T-helper 9 cell (primary cell): ENCODE data around the gene KCNIP2.
"Not testable (repeated sequence)": the region's sequence is repeated elsewhere in the genome, so short reads cannot be mapped to it uniquely, and the experiment has no call there.

Experiments
- DNase-seq: peaks from one replicate; pipeline ENCODE4 v3.0.0-alpha.2; 2020

Gene KCNIP2

DNA sequence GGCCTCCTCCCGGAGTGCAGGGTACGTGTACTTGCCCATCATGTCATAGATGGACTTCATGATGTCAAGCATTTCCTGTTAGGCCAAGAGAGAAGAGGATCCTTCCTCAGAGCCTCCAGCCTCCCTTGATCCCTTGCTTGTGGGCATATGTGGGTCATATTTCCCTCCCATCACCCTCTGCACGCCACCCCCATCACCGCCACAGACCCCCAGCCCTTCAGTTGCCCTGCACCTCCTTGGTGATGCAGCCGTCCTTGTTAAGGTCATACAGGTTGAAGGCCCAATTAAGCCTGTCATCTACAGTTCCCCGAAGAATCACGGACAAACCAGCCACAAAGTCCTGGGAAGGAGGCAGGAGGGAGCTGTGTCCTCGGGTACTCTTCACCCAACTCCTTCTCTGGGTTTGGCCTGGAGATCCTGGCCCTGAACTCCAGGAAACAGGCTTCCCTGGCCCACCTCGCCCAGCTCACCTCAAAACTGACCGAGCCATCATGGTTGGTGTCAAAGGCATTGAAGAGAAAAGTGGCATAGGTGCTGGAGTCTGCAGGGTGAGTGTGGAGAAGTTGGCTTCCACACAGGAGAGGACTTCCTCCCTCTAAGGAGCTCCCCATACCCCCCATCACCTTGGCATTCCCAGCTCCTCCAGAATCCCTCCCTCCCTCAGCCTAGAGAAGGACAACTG, 15.5 kb downstream of the KCNIP2 start:
- DNase-seq: no peak

DNA sequence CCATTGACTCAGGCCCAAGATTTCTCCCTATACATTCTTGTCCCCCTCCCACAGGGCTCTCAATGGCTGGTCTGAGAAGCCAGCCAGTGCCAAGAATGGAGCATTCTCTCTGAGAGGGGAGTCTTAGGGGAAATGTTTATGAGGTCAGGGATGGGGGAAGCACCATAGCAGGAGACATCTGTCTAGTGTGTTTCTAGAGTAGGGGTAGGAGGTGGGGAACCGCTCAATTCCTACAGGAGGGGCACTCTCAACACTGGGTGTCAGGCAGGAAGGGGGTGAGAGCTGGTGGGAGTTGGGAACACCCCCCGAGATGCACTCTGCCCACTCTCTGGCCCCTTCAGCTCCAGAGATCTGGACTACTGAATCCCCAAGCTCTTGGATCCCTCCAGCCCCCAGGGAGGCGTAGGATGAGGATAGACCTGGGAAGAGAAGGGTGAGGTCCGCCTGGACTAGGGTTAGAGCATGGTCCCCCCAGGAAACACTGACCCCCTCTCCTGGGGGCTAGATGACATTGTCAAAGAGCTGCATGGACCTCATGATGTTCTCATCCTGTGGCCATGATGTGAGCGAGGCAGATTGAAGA, 16.7 kb downstream of the KCNIP2 start:
- no peak for DNase-seq

GRCh38 chr10:101824736-101825135, 18.9 kb downstream of the KCNIP2 start:
- no peak for DNase-seq

GRCh38 chr10:101818872-101819633, 24.5 kb downstream of the KCNIP2 start:
- DNase-seq: peak; percentile 30

DNA sequence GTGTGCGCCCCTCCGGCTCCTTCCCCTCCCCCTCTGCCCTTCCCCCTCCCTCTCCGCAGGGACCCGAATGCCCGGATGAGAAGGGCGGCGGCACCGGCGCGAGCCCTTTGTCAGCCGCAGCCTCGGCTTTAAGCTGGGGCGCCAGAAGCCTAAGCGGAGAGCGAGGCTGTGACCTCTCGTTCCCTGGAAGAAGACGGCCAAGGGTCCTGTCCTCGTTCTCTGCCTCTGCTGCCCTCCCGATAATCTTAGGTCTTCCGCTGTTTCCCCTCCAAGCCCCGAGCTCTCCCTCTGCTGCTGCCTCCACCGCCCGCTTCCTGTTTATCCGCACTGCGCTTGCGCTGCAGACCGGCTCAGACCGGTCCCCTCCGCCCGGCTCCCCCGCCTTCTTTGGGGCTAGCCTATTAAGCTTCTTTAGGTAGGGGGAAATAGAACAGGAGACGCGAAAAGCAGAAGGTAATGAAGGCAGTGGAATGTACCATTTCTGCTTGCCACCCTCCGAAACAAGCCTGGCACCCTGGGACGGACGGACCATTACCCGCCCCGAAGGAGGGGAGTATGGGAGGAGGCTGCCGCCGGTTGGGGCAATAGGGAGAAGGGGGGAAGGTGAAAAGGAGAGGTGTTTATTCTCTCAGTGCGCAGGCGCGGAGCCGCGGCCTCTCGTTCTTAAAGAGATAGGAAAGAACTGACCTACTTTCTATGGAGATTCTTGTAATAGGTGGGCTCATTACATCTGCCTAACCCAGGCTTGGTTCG, 25.3 kb downstream of the KCNIP2 start, which contains the start of gene OGA:
Gene OGA (minus strand): TSS at position 326 of the 753 bp plus-strand sequence. CDS start 422 bp downstream, outside the sequence.
- peak; percentile 95 for DNase-seq

DNA sequence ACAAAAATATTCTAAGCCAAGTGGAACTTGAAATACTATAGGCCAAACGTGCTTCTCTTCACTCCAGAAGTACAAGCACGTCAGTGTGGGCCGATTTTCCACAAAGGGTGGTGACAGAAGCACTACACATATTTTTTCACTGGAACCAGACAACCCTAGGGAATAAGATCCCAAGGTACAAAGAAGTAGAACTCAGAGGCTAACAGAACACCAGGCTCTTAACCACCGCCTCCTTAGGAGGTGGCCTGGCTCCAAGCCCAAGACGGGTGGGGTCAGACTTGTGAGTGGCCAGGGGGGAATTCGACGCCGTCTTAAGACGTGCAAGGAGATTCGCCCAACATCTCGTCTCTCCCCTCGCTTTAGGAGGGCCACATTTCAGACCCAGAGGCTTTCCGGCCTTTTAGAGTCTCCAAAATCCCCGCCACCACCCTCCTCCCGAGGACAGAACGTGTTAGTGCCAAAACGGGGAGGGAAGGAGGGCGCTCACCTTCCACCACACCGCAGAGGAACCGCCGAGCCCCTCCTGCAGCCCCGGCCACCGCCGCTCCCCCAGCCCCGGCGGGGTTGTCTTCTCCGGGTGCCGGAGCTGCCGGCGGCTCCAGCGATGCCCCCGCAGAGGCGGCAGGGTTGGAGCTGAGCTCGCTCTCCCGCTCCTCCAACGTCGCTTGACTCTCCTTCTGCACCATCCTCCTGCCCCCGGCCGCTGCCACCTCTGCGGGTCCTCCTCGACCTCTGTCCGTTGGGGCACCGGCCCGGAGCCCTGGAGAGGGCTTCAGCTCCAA, 26.1 kb downstream of the KCNIP2 start:
- peak; percentile 39 for DNase-seq

DNA sequence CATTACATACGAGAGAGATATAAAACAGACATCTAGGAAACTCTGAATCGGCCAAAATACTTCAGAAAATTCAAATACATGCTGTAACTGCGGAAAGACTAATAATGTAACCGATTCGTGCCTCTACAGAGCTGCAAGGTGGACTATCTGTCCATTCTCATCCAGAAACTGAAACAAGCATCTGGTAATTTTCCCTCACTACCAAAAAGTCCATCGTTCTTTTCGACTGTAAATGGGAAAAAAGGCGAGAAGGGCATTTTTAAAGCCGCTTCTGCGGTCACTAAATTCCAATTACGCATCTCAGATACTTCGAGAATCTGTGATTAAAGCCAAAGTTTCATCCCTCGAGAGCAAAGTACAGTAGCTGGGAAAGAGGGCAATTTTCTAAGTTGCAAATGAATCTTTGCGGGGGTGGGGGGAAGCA, 26.7 kb downstream of the KCNIP2 start:
- DNase-seq: no peak

DNA sequence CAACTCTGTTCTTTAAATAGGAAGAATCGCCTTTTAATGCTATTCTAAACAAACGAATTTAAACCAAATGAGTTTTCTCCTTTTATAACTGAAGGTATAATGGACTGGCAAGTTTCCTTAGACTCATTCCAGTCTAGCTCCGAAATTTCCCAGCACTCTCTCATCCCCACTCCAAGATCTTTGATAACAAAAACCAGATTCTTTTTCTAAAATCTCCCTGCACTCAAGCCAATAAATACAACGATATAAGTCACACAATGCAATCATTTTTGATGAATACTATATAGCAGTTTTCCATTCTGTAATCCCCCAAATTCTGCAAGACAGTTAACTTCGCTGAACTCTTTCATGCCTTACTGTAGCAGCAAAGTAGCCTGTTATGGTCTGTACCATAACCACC, 27.2 kb downstream of the KCNIP2 start:
- no peak for DNase-seq

DNA sequence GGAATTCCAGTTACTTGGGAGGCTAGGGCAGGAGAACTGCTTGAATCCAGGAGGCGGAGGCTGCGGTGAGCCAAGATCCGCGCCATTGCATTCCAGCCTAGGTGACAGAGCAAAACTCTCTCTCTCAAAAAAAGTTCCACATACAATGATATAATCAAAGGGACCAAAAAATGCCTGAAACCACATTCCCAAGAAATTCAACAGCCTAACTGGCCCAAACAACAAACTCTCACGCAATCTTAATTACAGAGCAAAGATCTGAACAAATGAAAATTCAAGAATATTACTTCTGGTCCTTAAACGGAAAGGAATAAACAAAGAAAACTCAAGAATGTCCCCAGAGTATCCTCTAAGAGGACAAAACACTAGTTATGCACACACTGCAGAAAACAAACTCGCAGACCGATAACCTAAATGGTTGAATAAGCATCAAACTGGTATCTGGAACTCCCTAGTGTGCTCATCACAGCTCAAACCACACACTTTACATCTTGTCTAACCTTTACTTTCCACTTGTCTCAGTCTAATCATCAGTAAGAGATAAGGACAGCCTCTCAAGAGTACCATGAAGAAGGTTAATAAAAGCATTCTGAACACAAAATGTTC, 29.0 kb downstream of the KCNIP2 start:
- DNase-seq: no peak

- DNase-seq: no peak
These were observed 31.0 kb downstream of the KCNIP2 start for GRCh38 chr10:101812606-101813005.

- no peak for DNase-seq
These were observed 36.4 kb downstream of the KCNIP2 start for GRCh38 chr10:101807158-101807557.

GRCh38 chr10:101803511-101803910, 40.1 kb downstream of the KCNIP2 start:
- no peak for DNase-seq

DNA sequence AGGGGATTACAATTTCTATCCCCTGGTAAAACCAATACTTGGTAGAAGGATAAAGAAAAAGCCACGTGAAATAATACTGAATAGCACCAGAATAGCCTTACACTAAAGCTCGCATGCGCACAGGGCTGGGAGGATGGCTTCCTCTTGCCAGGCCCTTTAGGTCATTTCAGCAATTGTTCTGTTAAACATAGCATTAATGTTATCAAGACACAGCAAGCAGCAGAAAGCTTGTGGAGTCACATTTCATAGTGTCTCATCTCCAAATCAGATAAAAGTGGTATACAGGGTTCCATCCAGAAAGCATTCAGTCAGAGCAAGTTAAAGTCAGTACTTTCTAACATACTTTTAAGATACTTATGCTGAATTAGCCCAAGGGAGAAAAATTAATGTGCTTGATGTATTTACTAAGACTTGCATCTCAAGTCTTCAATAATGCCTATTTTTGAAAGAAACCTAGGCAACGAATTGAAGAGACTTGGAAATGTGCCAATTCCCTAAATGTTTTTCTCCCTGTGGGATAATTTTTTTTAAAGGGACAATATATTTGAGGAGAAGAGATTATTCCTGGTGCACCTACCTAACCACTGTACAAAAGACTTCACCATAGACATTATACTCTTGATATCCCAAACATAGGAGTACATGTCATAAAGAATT, 46.1 kb downstream of the KCNIP2 start:
- DNase-seq: no peak

GRCh38 chr10:101793526-101793925, 50.1 kb downstream of the KCNIP2 start:
- DNase-seq: no peak

DNA sequence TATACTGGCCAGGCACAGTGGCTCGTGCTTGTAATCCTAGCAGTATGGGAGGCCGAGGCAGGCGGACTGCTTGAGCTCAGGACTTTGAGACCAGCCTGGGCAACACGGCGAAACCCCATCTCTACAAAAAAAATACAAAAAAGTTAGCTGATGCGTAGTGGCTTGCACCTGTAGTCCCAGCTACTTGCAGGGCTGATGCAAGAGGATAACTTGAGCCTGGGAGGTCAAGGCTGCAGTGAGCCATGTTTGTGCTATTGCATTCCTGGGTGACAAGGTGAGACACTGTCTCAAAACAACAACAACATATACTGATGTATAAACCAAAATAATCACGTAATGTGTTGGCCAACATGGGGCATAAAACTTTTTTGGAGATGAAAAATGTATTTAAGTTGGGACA, 53.9 kb downstream of the KCNIP2 start:
- no peak for DNase-seq

- not testable (repeated sequence) for DNase-seq
These were observed 54.4 kb downstream of the KCNIP2 start for GRCh38 chr10:101789231-101789630.

DNA sequence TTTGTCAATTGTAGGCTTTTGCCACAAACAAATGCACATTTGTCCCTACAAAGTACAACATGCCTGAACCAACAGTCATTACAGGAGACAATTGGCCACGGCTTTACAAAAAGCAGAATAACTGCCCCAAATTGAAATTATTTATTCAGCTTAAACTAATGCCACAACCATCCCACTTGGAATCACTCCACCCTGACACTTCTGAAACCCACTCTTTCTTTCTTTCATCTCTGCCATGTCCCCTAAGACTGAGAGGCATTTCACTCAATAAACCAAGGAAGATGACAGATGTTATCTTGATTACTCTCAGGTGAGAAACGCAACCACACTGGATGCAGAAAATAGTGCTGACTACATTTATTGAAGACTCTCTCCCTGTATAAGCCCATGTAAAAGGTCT, 57.8 kb downstream of the KCNIP2 start:
- no peak for DNase-seq

DNA sequence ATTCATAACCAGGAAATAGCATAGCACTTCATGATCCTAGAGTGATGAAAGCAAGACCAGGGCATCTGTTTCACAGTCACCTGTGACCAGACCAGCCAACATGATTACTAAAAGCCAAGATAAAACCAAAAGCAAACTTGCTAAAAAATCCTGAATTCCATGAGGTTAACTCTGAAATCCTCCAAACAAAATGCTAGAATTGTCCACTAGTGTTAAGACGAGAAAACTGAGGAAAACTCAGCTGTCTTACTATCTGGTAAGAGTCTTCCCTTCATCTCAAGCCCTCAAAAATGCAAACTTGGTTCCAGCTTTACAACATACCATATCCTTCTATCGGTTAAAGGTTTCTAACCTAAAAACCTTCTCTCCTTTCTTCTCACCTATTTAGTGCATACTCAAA, 59.0 kb downstream of the KCNIP2 start:
- no peak for DNase-seq

- DNase-seq: no peak
These were observed 59.9 kb downstream of the KCNIP2 start for GRCh38 chr10:101783736-101784118.

DNA sequence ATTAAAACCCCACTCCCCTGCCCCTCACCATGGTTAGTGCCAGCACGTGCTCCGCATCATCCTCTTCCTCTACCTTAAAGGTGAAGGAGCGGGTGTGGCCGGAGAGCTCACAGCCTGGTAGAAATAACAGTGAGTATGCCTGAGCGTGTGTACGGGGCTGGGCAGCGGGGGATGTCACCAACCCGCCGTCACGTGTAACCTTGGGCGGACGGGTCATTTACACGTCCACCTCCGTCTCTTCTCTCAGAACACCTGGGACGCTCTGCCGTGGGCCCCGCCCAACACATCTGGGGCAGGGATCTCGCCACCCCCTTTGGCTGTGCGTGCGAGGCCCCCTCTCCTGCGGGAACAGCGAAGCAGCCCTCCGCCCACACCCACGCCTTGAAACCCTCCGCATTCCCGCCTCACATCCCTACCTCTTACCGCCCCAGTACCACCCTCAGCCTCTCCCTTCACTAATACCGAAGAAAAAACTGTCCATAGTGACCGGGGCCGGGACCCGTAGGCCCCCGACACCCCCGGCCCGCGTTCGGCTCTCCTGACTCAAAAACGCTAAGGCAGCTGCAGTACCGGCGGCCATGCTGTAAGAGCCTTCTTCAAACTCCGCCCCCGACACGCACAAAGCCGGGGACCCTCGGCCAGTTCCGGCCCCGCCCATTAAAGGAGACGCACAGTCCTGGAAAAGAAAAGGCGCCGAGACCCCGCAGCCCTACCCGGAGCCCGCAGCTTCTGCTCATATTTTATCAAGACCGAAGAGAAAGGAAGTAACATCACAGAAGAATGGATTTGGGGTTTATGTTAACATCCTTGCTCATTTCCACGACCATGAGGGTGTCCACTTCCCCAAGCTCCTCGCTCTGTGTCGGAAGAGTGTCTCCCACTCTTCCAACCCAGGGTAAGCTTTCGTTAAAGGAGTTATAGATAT, 60.5 kb downstream of the KCNIP2 start, which contains the start of gene NPM3:
Gene NPM3 (minus strand): TSS at position 636 of the 925 bp plus-strand sequence. CDS start 56 bp downstream, at position 580.
- DNase-seq: peak; percentile 72
